Measurements from ENCODE around the gene KLHL22. TPM values are rescaled to one million over a fixed set of nuclear protein-coding genes. Genes with fewer than 3 reads are reported as not detected.
A peak's percentile ranks its signal among the peaks of the same experiment; 100 is the strongest.

Gene KLHL22
- total RNA-seq, 2 experiments from 2014 or later: 24.1 to 27.7 TPM

DNA sequence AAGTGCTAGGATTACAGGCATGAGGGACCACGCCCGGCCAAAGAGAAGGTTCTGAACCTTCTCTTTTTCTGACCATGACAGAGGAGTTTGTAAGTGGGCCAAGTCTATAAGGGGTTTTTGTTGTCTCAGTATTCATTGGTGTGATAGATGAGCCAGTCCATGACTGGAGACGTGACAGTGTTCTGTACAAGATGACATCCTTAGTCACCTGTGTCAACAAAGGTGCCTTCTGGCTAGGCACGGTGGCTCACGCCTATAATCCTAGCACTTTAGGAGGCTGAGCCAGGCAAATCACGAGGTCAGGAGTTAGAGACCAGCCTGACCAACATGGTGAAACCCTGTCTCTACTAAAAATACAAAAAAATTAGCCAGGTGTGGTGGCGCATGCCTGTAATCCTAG lies 4.2 kb upstream of the KLHL22 start:
- intact Hi-C loops (cut with DNase I, micrococcal nuclease): loop anchor here in 1 of 2 experiments (5.0 kb wide), 1 partner anchor 203 kb away; no protein-coding TSS in a partner anchor
- H3K9me3 Mint-ChIP-seq: no peaks in the 10 kb centered on the region
- Histone ChIP-seq H3K9me3 (ENCODE audit: control insufficient read depth in 1 of 2, insufficient read depth in 1 of 2, low read length in 2 of 2) (no peaks in the 10 kb centered on the region), H3K4me1 (ENCODE audit: insufficient read depth, low read length) (peaks cover 15% of the 10 kb centered on the region), H3K27me3 (ENCODE audit: control insufficient read depth in 1 of 2, insufficient read depth in 2 of 2, low read length in 2 of 2) (no peaks in the 10 kb centered on the region), H3K36me3 (ENCODE audit: insufficient read depth, low read length) (peaks cover 4% of the 10 kb centered on the region), H3K4me3 (ENCODE audit: low read length) (no peak overlapping the region), H3K27ac (ENCODE audit: low read depth in 1 of 2, low read length in 2 of 2) (no peak overlapping the region)
- H3K4me1 Mint-ChIP-seq (ENCODE audit: low read depth): peaks cover 19% of the 10 kb centered on the region
- TF ChIP-seq, protein P1, sequence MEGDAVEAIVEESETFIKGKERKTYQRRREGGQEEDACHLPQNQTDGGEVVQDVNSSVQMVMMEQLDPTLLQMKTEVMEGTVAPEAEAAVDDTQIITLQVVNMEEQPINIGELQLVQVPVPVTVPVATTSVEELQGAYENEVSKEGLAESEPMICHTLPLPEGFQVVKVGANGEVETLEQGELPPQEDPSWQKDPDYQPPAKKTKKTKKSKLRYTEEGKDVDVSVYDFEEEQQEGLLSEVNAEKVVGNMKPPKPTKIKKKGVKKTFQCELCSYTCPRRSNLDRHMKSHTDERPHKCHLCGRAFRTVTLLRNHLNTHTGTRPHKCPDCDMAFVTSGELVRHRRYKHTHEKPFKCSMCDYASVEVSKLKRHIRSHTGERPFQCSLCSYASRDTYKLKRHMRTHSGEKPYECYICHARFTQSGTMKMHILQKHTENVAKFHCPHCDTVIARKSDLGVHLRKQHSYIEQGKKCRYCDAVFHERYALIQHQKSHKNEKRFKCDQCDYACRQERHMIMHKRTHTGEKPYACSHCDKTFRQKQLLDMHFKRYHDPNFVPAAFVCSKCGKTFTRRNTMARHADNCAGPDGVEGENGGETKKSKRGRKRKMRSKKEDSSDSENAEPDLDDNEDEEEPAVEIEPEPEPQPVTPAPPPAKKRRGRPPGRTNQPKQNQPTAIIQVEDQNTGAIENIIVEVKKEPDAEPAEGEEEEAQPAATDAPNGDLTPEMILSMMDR (IDR thresholded peaks at IDR 0.05): no peak
- no peaks in the 10 kb centered on the region for H3K27me3 Mint-ChIP-seq
- no peak overlapping the region for H3K27ac Mint-ChIP-seq
- H3K36me3 Mint-ChIP-seq (ENCODE audit: low read depth): peaks cover 23% of the 10 kb centered on the region
- ATAC-seq (ENCODE audit: poor library complexity): no peak
- POLR2A ChIA-PET: no interaction called here
- H3K4me3 Mint-ChIP-seq: peak overlapping the region; percentile 11
- CTCF ChIA-PET: no interaction called here
- DNase-seq: no peak

DNA sequence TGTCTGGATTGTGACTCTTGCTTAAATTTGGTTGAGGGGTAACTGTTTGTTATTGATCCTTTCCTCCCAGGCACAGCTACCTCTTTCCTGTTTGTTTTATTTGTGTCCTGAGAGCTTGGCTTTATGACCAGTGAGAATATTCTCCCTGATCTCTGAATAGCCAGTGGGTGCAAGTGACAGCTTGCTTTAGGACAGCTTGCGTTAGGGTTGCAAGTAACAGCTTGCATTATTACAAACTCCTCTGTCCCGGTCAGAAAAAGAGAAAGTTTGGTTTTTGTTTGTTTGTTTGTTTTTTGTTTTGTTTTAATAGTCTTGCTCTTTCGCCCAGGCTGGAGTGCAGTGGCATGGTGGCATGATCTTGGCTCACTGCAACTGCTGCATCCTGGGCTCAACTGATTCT lies 3.3 kb upstream of the KLHL22 start:
- peaks cover 23% of the 10 kb centered on the region for H3K36me3 Mint-ChIP-seq (ENCODE audit: low read depth)
- Histone ChIP-seq H3K27ac (ENCODE audit: low read depth in 1 of 2, low read length in 2 of 2) (no peak overlapping the region), H3K27me3 (ENCODE audit: control insufficient read depth in 1 of 2, insufficient read depth in 2 of 2, low read length in 2 of 2) (no peaks in the 10 kb centered on the region), H3K36me3 (ENCODE audit: insufficient read depth, low read length) (peaks cover 4% of the 10 kb centered on the region), H3K4me3 (ENCODE audit: low read length) (no peak overlapping the region), H3K4me1 (ENCODE audit: insufficient read depth, low read length) (peaks cover 24% of the 10 kb centered on the region), H3K9me3 (ENCODE audit: control insufficient read depth in 1 of 2, insufficient read depth in 1 of 2, low read length in 2 of 2) (no peaks in the 10 kb centered on the region)
- ChIA-PET CTCF (interaction anchor here (0.7 to 1.1 kb wide), 2 partner anchors 43 to 65 kb away, joined by 3 read pairs; no protein-coding TSS in a partner anchor), POLR2A (interaction anchor here (1.0 kb wide), 1 partner anchor 36 kb away, joined by 3 read pairs; no protein-coding TSS in a partner anchor)
- TF ChIP-seq, protein P1 (IDR thresholded peaks at IDR 0.05): no peak
- H3K4me3 Mint-ChIP-seq: no peak overlapping the region
- H3K27ac Mint-ChIP-seq: no peak overlapping the region
- intact Hi-C loops (cut with DNase I, micrococcal nuclease): loop anchor here in 1 of 2 experiments (5.0 kb wide), 1 partner anchor 203 kb away; no protein-coding TSS in a partner anchor
- peaks cover 27% of the 10 kb centered on the region for H3K4me1 Mint-ChIP-seq (ENCODE audit: low read depth)
- H3K27me3 Mint-ChIP-seq: no peaks in the 10 kb centered on the region
- no peak for DNase-seq
- ATAC-seq (ENCODE audit: poor library complexity): no peak
- H3K9me3 Mint-ChIP-seq: no peaks in the 10 kb centered on the region

DNA sequence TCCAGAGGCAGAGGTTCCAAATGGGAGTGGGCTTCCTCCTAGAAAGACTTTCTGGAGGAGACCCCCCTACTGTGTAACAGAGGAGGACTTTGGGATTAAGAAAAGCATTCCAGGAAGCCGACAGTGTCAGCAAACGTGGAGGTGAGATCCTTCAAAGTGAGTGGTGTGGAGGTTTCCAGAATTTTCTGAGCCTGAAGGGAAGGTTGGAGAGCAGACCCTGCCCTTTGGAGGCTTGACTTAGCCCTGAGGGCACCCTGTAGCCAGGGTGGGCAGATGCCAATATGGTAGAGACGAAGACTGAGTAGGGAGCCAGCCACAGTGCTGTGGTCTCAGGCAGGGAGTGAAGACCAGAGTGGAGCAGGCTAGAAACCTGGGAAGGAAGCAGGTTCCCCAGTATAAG lies 1.8 kb upstream of the KLHL22 start:
- DNase-seq: no peak
- CTCF ChIA-PET: interaction anchor here (0.6 to 1.5 kb wide), 2 partner anchors 34 to 89 kb away, joined by 4 to 5 read pairs; no protein-coding TSS in a partner anchor
- Mint-ChIP-seq H3K27ac (no peak overlapping the region), H3K9me3 (no peaks in the 10 kb centered on the region), H3K4me3 (peak overlapping the region; percentile 67), H3K27me3 (no peaks in the 10 kb centered on the region), H3K36me3 (ENCODE audit: low read depth) (peaks cover 23% of the 10 kb centered on the region), H3K4me1 (ENCODE audit: low read depth) (peaks cover 36% of the 10 kb centered on the region)
- H3K27me3 ChIP-seq (ENCODE audit: control insufficient read depth in 1 of 2, insufficient read depth in 2 of 2, low read length in 2 of 2): no peaks in the 10 kb centered on the region
- no peak overlapping the region for H3K27ac ChIP-seq (ENCODE audit: low read depth in 1 of 2, low read length in 2 of 2)
- intact Hi-C loops (cut with DNase I, micrococcal nuclease): loop anchor here in 1 of 2 experiments (2.0 to 5.0 kb wide), 2 partner anchors 69 to 205 kb away; no protein-coding TSS in a partner anchor
- no peak for ATAC-seq (ENCODE audit: poor library complexity)
- TF ChIP-seq, protein P1 (IDR thresholded peaks at IDR 0.05): no peak
- peaks cover 4% of the 10 kb centered on the region for H3K36me3 ChIP-seq (ENCODE audit: insufficient read depth, low read length)
- H3K9me3 ChIP-seq (ENCODE audit: control insufficient read depth in 1 of 2, insufficient read depth in 1 of 2, low read length in 2 of 2): no peaks in the 10 kb centered on the region
- peaks cover 39% of the 10 kb centered on the region for H3K4me1 ChIP-seq (ENCODE audit: insufficient read depth, low read length)
- POLR2A ChIA-PET: no interaction called here
- no peak overlapping the region for H3K4me3 ChIP-seq (ENCODE audit: low read length)
